Spleen (tissue), 7 donors: Measurements from ENCODE around the gene ULBP3.

Experiments used
- CTCF ChIP-seq, 11 experiments: fragments of 200-600 bp in 7 of 11; fragments of 450-650 bp in 4 of 11; sonication (generic) in 4 of 11; IDR thresholded peaks in 8 of 11; conservative IDR thresholded peaks in 3 of 11; 1 replicate in 7 of 11; 2 replicates in 4 of 11; pipeline versions ENCODE4 v1.4.0 to v1.8.0; 2016 to 2021; ENCODE audit warnings: antibody characterized with exemption in 11 of 11, inconsistent platforms in 4 of 11, mild to moderate bottlenecking in 1 of 11
- POLR2A ChIP-seq, 3 donors: fragments of 450-650 bp; IDR thresholded peaks; one replicate each; pipeline ENCODE4 v1.5.1; 2017; ENCODE audit warnings: antibody characterized with exemption in 3 of 3, mild to moderate bottlenecking in 1 of 3
- donor health status: DM: no; HTN: no; CAD: no; lungs with moderate emphysema.
- donor health status: DM: no; HTN: no; CAD: no.
- donor health status: DM: no; HTN: no; CAD: no.

DNA sequence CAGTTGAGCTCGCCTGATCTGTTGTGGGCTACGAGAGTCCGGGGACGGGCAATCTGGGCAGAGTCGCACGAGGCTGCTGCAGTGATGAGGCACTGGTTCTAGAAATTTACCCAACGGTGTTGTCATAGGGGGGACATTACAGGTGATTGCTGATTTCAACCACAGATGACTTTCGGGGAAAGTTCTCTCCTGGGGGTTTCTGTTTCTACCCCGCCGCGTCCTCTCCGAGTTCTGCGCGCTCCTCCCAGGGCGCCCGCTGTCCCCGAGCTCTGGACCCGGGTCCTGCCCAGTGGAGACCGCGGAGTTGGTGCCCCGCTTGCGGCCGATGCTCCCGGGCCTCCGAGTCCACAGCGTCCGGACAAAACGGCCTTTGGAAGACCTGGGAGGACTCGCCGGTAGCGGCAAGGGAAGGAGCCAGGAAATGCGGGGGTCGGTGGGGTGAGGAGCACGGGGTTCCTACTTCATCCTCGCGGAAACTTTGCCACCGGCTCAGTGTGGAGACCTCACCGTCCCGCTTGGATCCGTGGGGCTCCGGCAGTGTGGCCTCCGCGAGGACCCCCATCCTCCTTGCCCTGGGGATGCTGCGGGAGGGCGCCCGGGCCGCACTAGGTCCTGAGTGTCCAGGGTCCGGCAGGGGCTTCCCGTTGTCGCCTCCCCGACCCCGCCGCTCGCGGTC is 31.3 kb downstream of the ULBP3 start:
- TF ChIP-seq CTCF (IDR thresholded peaks at IDR 0.05 in 8 of 11, conservative IDR thresholded peaks at IDR 0.05 in 3 of 11) (no peak), POLR2A (IDR thresholded peaks at IDR 0.05) (no peak)
